Neural progenitor cell (in vitro differentiated cells): ENCODE results near the gene SYCE1L. TPM values are rescaled to one million over a fixed set of nuclear protein-coding genes. Genes with fewer than 3 reads are reported as not detected.
A peak's percentile ranks its signal among the peaks of the same experiment; 100 is the strongest.

Source experiments
- DNase-seq: peaks from one replicate; pipeline ENCODE4 v3.0.0-alpha.2; 2016; ENCODE audit warnings: low spot score
- H2AFZ ChIP-seq: fragments of 200-600 bp; sonication (generic); replicated peaks from 2 replicates; pipeline ENCODE4 v1.6.1; 2016; ENCODE audit warnings: antibody characterized with exemption
- H3F3A ChIP-seq: fragments of 200-600 bp; sonication (generic); 2 replicates; pipeline ENCODE4 v1.6.1; 2016; ENCODE audit warnings: antibody characterized with exemption, low read depth
- H3K27ac ChIP-seq: fragments of 200-600 bp; sonication (generic); 2 replicates; pipeline ENCODE4 v1.5.1; 2016; ENCODE audit warnings: mild to moderate bottlenecking
- H3K27me3 ChIP-seq: fragments of 200-600 bp; sonication (generic); 2 replicates; pipeline ENCODE4 v1.6.1; 2016; ENCODE audit warnings: mild to moderate bottlenecking, moderate library complexity
- H3K36me3 ChIP-seq: fragments of 200-600 bp; sonication (generic); 2 replicates; pipeline ENCODE4 v1.5.1; 2016
- H3K4me1 ChIP-seq: fragments of 200-600 bp; sonication (generic); 2 replicates; pipeline ENCODE4 v1.6.1; 2016; ENCODE audit warnings: mixed run types
- H3K4me2 ChIP-seq: fragments of 200-600 bp; sonication (generic); 2 replicates; pipeline ENCODE4 v1.6.1; 2016
- H3K4me3 ChIP-seq: fragments of 200-600 bp; sonication (generic); 2 replicates; pipeline ENCODE4 v1.5.1; 2016
- H3K79me2 ChIP-seq: fragments of 200-600 bp; sonication (generic); 2 replicates; pipeline ENCODE4 v1.6.1; 2016; ENCODE audit warnings: low read depth
- H3K9ac ChIP-seq: fragments of 200-600 bp; sonication (generic); 2 replicates; pipeline ENCODE4 v1.6.1; 2016
- H3K9me3 ChIP-seq: fragments of 200-600 bp; sonication (generic); 2 replicates; pipeline ENCODE4 v1.5.1; 2016; ENCODE audit warnings: low read depth
- H4K20me1 ChIP-seq: fragments of 200-600 bp; sonication (generic); 2 replicates; pipeline ENCODE4 v1.6.1; 2016; ENCODE audit warnings: low read depth
- H3K27ac Mint-ChIP-seq: 3 replicates; pipeline ENCODE4 v1.8.0; 2021; ENCODE audit warnings: mixed read lengths
- H3K27me3 Mint-ChIP-seq: 2 replicates; pipeline ENCODE4 v1.8.0; 2022; ENCODE audit warnings: low read depth, mild to moderate bottlenecking, inconsistent platforms, moderate library complexity, mixed read lengths; ENCODE audit not compliant: insufficient read depth
- H3K36me3 Mint-ChIP-seq: 3 replicates; pipeline ENCODE4 v1.8.0; 2021; ENCODE audit warnings: mixed read lengths
- H3K4me1 Mint-ChIP-seq: 3 replicates; pipeline ENCODE4 v1.8.0; 2021; ENCODE audit warnings: mixed read lengths
- H3K4me3 Mint-ChIP-seq: 3 replicates; pipeline ENCODE4 v1.8.0; 2021; ENCODE audit warnings: mild to moderate bottlenecking, moderate library complexity, mixed read lengths
- H3K9me3 Mint-ChIP-seq: 3 replicates; pipeline ENCODE4 v1.8.0; 2020; ENCODE audit warnings: mixed read lengths
- EZH2 ChIP-seq: fragments of 200-600 bp; sonication (generic); IDR thresholded peaks from 2 replicates; pipeline ENCODE4 v1.6.1; 2017; ENCODE audit warnings: antibody characterized with exemption, mild to moderate bottlenecking, moderate library complexity
- EZH2phosphoT487 ChIP-seq: fragments of 200-600 bp; sonication (generic); IDR thresholded peaks from 2 replicates; pipeline ENCODE4 v1.6.1; 2017; ENCODE audit warnings: antibody characterized with exemption
- total RNA-seq: library from RNA; depleted of rRNA; stranded (reverse); fragments of >200 nt; gene quantifications from 2 replicates; pipeline ENCODE4 v1.2.3, GENCODE V29; 2015; ENCODE audit warnings: low replicate concordance
- TF ChIP-seq, protein P1 (sequence below): fragments of 200-600 bp; sonication (generic); IDR thresholded peaks from 2 replicates; pipeline ENCODE4 v1.5.1; 2017; ENCODE audit warnings: antibody characterized with exemption, mild to moderate bottlenecking

Gene SYCE1L
- total RNA-seq, 1 donor from 2014 or later, result 4.2 TPM

DNA sequence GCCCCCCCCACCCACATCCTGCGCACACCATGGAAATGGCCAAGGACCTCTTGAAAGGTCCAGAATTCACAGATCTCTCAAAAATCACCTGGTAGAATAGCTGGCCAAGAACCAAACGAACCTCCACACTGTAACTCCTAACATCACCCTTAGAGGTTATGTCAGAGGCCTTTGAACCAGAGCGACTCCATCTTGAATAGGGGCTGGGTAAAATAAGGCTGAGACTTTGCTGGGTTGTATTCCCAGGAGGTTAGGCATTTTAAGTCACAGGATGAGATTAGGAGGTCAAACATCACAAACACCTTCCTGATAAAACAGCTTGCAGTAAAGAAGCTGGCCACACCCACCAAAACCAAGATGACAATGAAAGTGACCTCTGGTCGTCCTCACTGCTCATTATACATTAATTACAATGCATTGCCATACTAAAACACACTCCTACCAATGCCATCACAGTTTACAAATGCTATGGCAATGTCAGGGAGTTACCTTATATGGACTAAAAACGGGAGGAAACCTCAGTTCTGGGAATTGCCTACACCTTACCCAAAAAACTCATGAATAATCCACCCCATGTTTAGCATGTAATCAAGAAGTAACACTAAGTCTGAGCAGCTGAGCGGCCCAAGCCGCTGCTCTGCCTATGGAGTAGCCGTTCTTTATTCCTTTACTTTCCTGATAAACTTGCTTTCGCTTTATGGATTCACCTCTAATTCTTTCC lies 34.8 kb downstream of the SYCE1L start:
- no peak for DNase-seq
- H3K27me3 Mint-ChIP-seq, result peaks cover 4% of the 10 kb centered on the region
- H3K9me3 Mint-ChIP-seq, result no peaks in the 10 kb centered on the region
- Histone ChIP-seq H4K20me1 (no peaks in the 10 kb centered on the region), H3K4me2 (no peak overlapping the region), H3K9ac (no peak overlapping the region), H3K9me3 (no peaks in the 10 kb centered on the region), H2AFZ (no peak overlapping the region), H3K4me3 (no peak overlapping the region), H3K79me2 (no peaks in the 10 kb centered on the region), H3K27me3 (peaks cover 17% of the 10 kb centered on the region), H3K4me1 (no peaks in the 10 kb centered on the region), H3K36me3 (no peaks in the 10 kb centered on the region), H3F3A (peaks cover 9% of the 10 kb centered on the region), H3K27ac (no peak overlapping the region)
- TF ChIP-seq EZH2 (no peak), EZH2phosphoT487 (no peak)
- TF ChIP-seq, protein P1, sequence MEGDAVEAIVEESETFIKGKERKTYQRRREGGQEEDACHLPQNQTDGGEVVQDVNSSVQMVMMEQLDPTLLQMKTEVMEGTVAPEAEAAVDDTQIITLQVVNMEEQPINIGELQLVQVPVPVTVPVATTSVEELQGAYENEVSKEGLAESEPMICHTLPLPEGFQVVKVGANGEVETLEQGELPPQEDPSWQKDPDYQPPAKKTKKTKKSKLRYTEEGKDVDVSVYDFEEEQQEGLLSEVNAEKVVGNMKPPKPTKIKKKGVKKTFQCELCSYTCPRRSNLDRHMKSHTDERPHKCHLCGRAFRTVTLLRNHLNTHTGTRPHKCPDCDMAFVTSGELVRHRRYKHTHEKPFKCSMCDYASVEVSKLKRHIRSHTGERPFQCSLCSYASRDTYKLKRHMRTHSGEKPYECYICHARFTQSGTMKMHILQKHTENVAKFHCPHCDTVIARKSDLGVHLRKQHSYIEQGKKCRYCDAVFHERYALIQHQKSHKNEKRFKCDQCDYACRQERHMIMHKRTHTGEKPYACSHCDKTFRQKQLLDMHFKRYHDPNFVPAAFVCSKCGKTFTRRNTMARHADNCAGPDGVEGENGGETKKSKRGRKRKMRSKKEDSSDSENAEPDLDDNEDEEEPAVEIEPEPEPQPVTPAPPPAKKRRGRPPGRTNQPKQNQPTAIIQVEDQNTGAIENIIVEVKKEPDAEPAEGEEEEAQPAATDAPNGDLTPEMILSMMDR, result no peak
- no peaks in the 10 kb centered on the region for H3K36me3 Mint-ChIP-seq
- no peak overlapping the region for H3K4me3 Mint-ChIP-seq
- peaks cover 23% of the 10 kb centered on the region for H3K4me1 Mint-ChIP-seq
- no peak overlapping the region for H3K27ac Mint-ChIP-seq

DNA sequence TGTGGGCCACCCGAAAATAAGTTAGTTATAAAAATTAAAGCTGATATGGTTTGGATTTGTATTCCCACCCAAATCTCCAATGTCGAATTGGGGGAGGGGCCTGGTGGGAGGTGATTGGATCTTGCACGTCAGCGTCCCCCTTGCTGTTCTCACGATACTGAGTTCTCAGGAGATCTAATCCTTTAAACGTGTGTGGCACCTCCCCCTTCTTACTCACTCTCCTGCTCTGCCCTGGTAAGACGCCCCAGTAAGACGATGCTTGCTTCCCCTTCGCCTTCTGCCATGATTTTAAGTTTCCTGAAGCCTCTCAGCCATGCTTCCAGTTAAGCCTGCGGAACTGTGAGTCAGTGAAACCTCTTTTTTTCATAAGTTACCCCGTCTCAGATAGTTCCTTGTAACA lies 35.4 kb downstream of the SYCE1L start:
- H3K36me3 Mint-ChIP-seq, result no peaks in the 10 kb centered on the region
- H3K4me1 Mint-ChIP-seq, result peaks cover 22% of the 10 kb centered on the region
- H3K27me3 ChIP-seq, result peaks cover 17% of the 10 kb centered on the region
- H3K9me3 ChIP-seq, result no peaks in the 10 kb centered on the region
- H3K79me2 ChIP-seq, result no peaks in the 10 kb centered on the region
- H3K27ac Mint-ChIP-seq, result no peak overlapping the region
- TF ChIP-seq EZH2phosphoT487, result no peak
- TF ChIP-seq EZH2, result no peak
- TF ChIP-seq, protein P1, result no peak
- DNase-seq, result peak; percentile 20
- H2AFZ ChIP-seq, result no peak overlapping the region
- H4K20me1 ChIP-seq, result no peaks in the 10 kb centered on the region
- no peaks in the 10 kb centered on the region for H3K36me3 ChIP-seq
- H3K9ac ChIP-seq, result no peak overlapping the region
- peak overlapping the region; percentile 13 for H3K4me2 ChIP-seq
- no peak overlapping the region for H3K27ac ChIP-seq
- H3K9me3 Mint-ChIP-seq, result no peaks in the 10 kb centered on the region
- no peak overlapping the region for H3K4me3 Mint-ChIP-seq
- no peaks in the 10 kb centered on the region for H3K4me1 ChIP-seq
- H3K27me3 Mint-ChIP-seq, result peaks cover 4% of the 10 kb centered on the region
- H3F3A ChIP-seq, result peaks cover 9% of the 10 kb centered on the region
- H3K4me3 ChIP-seq, result no peak overlapping the region

DNA sequence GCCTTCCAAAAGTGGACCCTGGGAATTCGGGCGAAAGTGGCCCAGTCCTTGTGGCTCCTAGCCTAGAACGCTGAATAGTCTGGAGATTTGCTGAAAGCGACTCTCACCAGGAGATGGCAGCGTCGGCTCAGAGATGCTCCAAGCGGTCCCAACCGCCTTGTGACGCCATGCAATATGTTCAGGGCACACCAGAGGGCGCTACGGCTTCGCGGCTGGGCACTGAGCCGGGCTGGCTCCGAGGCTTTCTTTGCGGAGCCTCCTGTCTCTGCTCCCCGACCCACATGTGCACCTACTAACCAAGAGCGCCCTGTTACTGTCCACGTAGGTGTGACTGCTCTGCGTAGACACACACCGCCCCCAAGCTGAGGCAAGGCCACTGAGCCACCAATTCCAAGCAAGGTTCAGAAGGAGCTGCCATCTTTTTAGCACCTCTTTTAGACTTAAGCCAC lies 36.9 kb downstream of the SYCE1L start:
- H2AFZ ChIP-seq, result peak overlapping the region; percentile 69

More for the DNA sequence above, 36.9 kb downstream of the SYCE1L start:
- H3K27ac ChIP-seq, result no peak overlapping the region
- H3K9ac ChIP-seq, result no peak overlapping the region
- DNase-seq, result peak; percentile 94
- no peaks in the 10 kb centered on the region for H4K20me1 ChIP-seq
- Mint-ChIP-seq H3K4me1 (peaks cover 19% of the 10 kb centered on the region), H3K36me3 (no peaks in the 10 kb centered on the region), H3K4me3 (peak overlapping the region; percentile 44), H3K27me3 (peaks cover 8% of the 10 kb centered on the region), H3K27ac (no peak overlapping the region), H3K9me3 (no peaks in the 10 kb centered on the region)
- no peaks in the 10 kb centered on the region for H3K79me2 ChIP-seq
- no peaks in the 10 kb centered on the region for H3K9me3 ChIP-seq
- H3F3A ChIP-seq, result peaks cover under 1% of the 10 kb centered on the region
- H3K27me3 ChIP-seq, result peaks cover 17% of the 10 kb centered on the region
- TF ChIP-seq, protein P1, result peak; percentile 100
- TF ChIP-seq EZH2phosphoT487, result no peak
- peak overlapping the region; percentile 52 for H3K4me2 ChIP-seq
- no peak overlapping the region for H3K4me3 ChIP-seq
- H3K36me3 ChIP-seq, result no peaks in the 10 kb centered on the region
- H3K4me1 ChIP-seq, result no peaks in the 10 kb centered on the region
